Measurements from ENCODE around the gene CD40.

Gene CD40

GRCh38 chr20:46171476-46171875 lies 53.4 kb downstream of the CD40 start:
- Histone ChIP-seq H3K79me2 (ENCODE audit: insufficient read depth, low read length) (no peaks in the 10 kb centered on the region), H2AFZ (ENCODE audit: low read length) (no peak overlapping the region), H3K36me3 (ENCODE audit: insufficient read depth, low read length) (no peaks in the 10 kb centered on the region), H3K4me1 (ENCODE audit: insufficient read depth, low read length, poor library complexity, severe bottlenecking) (no peaks in the 10 kb centered on the region), H3K9me3 (ENCODE audit: insufficient read depth, low read depth, low read length) (no peaks in the 10 kb centered on the region), H3K4me3 (ENCODE audit: low read length, poor library complexity, severe bottlenecking) (no peak overlapping the region), H3K27me3 (ENCODE audit: insufficient read depth, low read length, poor library complexity, severe bottlenecking) (no peaks in the 10 kb centered on the region), H3K9me2 (replicated peaks; ENCODE audit: low read depth, low read length) (no peaks in the 10 kb centered on the region), H4K20me1 (ENCODE audit: insufficient read depth, low read length, poor library complexity, severe bottlenecking) (no peaks in the 10 kb centered on the region), H3K9ac (ENCODE audit: low read depth, low read length, poor library complexity, severe bottlenecking) (no peak overlapping the region), H3F3A (ENCODE audit: low read depth) (no peaks in the 10 kb centered on the region), H3K4me2 (ENCODE audit: low read depth, low read length, poor library complexity, severe bottlenecking) (no peak overlapping the region)
- TF ChIP-seq CTCF (conservative IDR thresholded peaks at IDR 0.05; ENCODE audit: low read length) (no peak), EZH2phosphoT487 (IDR thresholded peaks at IDR 0.05; ENCODE audit: borderline replicate concordance) (no peak)

- H3K9ac ChIP-seq (ENCODE audit: low read depth, low read length, poor library complexity, severe bottlenecking) = no peak overlapping the region
- H2AFZ ChIP-seq (ENCODE audit: low read length) = no peak overlapping the region
- H3K4me1 ChIP-seq (ENCODE audit: insufficient read depth, low read length, poor library complexity, severe bottlenecking) = no peaks in the 10 kb centered on the region
- H3K79me2 ChIP-seq (ENCODE audit: insufficient read depth, low read length) = no peaks in the 10 kb centered on the region
- no peaks in the 10 kb centered on the region for H3F3A ChIP-seq (ENCODE audit: low read depth)
- TF ChIP-seq EZH2phosphoT487 (IDR thresholded peaks at IDR 0.05; ENCODE audit: borderline replicate concordance) = no peak
- TF ChIP-seq CTCF (conservative IDR thresholded peaks at IDR 0.05; ENCODE audit: low read length) = no peak
- no peak overlapping the region for H3K4me3 ChIP-seq (ENCODE audit: low read length, poor library complexity, severe bottlenecking)
- H3K27me3 ChIP-seq (ENCODE audit: insufficient read depth, low read length, poor library complexity, severe bottlenecking) = no peaks in the 10 kb centered on the region
- no peaks in the 10 kb centered on the region for H3K36me3 ChIP-seq (ENCODE audit: insufficient read depth, low read length)
- H3K9me2 ChIP-seq (replicated peaks; ENCODE audit: low read depth, low read length) = no peaks in the 10 kb centered on the region
- no peak overlapping the region for H3K4me2 ChIP-seq (ENCODE audit: low read depth, low read length, poor library complexity, severe bottlenecking)
- H4K20me1 ChIP-seq (ENCODE audit: insufficient read depth, low read length, poor library complexity, severe bottlenecking) = no peaks in the 10 kb centered on the region
- no peaks in the 10 kb centered on the region for H3K9me3 ChIP-seq (ENCODE audit: insufficient read depth, low read depth, low read length)
Observed at GRCh38 chr20:46171909-46172308, 53.8 kb downstream of the CD40 start.

GRCh38 chr20:46172455-46172854 lies 54.3 kb downstream of the CD40 start:
- TF ChIP-seq CTCF (conservative IDR thresholded peaks at IDR 0.05; ENCODE audit: low read length) (no peak), EZH2phosphoT487 (IDR thresholded peaks at IDR 0.05; ENCODE audit: borderline replicate concordance) (no peak)

More at GRCh38 chr20:46172455-46172854, 54.3 kb downstream of the CD40 start:
- H3K79me2 ChIP-seq (ENCODE audit: insufficient read depth, low read length) = no peaks in the 10 kb centered on the region
- H3K36me3 ChIP-seq (ENCODE audit: insufficient read depth, low read length) = no peaks in the 10 kb centered on the region
- H4K20me1 ChIP-seq (ENCODE audit: insufficient read depth, low read length, poor library complexity, severe bottlenecking) = no peaks in the 10 kb centered on the region
- no peaks in the 10 kb centered on the region for H3K4me1 ChIP-seq (ENCODE audit: insufficient read depth, low read length, poor library complexity, severe bottlenecking)
- no peaks in the 10 kb centered on the region for H3K27me3 ChIP-seq (ENCODE audit: insufficient read depth, low read length, poor library complexity, severe bottlenecking)
- H3K9me2 ChIP-seq (replicated peaks; ENCODE audit: low read depth, low read length) = no peaks in the 10 kb centered on the region
- no peaks in the 10 kb centered on the region for H3K9me3 ChIP-seq (ENCODE audit: insufficient read depth, low read depth, low read length)
- no peaks in the 10 kb centered on the region for H3F3A ChIP-seq (ENCODE audit: low read depth)
- no peak overlapping the region for H2AFZ ChIP-seq (ENCODE audit: low read length)
- no peak overlapping the region for H3K4me3 ChIP-seq (ENCODE audit: low read length, poor library complexity, severe bottlenecking)
- no peak overlapping the region for H3K4me2 ChIP-seq (ENCODE audit: low read depth, low read length, poor library complexity, severe bottlenecking)
- H3K9ac ChIP-seq (ENCODE audit: low read depth, low read length, poor library complexity, severe bottlenecking) = no peak overlapping the region
